GM03348 (cell line): Measurements from ENCODE around the gene EHBP1.
A peak's percentile ranks its signal among the peaks of the same experiment; 100 is the strongest.
"Not testable (repeated sequence)": the region's sequence is repeated elsewhere in the genome, so short reads cannot be mapped to it uniquely, and the experiment has no call there.

Source experiments
- DNase-seq: peaks from one replicate; pipeline ENCODE4 v3.0.0; 2012; ENCODE audit warnings: low spot score

EHBP1 gene

GRCh38 chr2:62736899-62737559, 31.5 kb downstream of the EHBP1 start:
- DNase-seq, result no peak

- no peak for DNase-seq
Observed at GRCh38 chr2:62738981-62739936, 33.7 kb downstream of the EHBP1 start.

DNA sequence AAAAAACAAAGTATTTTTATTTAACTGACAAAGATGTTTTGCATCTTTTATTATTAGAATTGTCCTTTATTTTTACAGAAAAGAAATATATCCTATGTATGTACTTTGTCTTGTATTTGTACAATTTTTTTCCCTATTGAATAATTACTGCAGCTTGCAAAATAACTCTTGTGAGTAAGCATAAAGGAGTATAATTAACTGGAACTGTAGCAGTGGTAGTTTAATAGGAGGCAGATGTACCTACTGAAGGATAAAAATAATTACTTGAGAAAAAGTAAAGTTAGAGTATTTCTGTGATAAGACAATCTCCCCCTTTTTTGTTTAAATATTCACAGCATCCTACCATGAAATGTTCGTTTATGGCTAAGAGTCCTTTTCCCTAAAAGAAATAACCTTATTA, 34.7 kb downstream of the EHBP1 start:
- no peak for DNase-seq

GRCh38 chr2:62741127-62741526, 35.6 kb downstream of the EHBP1 start:
- no peak for DNase-seq

- DNase-seq, result no peak
Observed at GRCh38 chr2:62741954-62742722, 36.6 kb downstream of the EHBP1 start.

DNA sequence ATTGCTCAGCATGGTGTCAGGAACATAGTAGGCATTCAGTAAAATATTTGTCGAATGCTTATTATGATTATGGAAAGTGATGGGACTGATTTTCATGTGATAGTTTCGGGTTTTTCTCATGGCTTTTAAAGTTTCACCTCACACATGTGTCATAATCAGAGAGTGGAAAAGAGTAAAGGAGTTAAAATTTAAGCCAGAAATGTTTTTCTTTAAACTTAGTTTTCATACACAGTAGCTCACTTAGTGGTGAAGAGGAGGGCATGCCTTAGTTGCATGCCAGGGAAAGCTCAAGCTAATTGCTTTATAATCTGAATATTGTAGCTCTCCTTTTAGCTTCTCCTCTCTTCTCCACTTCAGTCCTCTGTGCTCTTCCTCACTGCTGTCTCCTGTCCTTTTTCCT, 38.0 kb downstream of the EHBP1 start:
- no peak for DNase-seq

GRCh38 chr2:62744603-62745002, 39.1 kb downstream of the EHBP1 start:
- DNase-seq, result no peak

- no peak for DNase-seq
Observed at GRCh38 chr2:62745891-62746481, 40.5 kb downstream of the EHBP1 start.

- DNase-seq, result no peak
Observed at GRCh38 chr2:62747169-62747568, 41.7 kb downstream of the EHBP1 start.

DNA sequence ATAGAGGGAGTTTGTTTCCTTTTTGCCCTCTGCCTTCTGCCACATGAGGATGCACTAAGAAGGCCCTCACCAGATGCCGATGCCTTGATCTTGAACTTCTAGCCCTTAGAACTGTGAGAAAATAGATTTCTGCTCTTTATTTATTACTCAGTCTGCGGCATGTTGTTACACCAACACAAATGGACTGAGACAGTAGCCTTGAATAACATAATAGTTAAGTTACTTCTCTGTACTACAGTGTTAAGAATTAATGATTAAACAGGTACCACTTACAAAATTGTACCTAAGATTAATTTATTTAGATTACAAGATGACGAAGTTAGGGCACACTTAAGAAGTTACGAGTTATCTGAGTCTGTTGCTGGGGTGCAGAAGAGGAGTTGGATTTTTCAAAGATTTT, 42.4 kb downstream of the EHBP1 start:
- no peak for DNase-seq

DNA sequence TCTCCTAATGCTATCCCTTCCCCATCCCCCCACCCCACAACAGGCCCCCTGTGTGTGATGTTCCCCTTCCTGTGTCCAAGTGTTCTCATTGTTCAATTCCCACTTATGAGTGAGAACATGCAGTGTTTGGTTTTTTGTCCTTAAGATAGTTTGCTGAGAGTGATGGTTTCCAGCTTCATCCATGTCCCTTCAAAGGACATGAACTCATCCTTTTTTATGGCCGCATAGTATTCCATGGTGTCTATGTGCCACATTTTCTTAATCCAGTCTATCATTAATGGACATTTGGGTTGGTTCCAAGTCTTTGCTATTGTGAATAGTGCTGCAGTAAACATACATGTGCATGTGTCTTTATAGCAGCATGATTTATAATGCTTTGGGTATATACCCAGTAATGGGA, 43.6 kb downstream of the EHBP1 start:
- not testable (repeated sequence) for DNase-seq

GRCh38 chr2:62757029-62757428, 51.5 kb downstream of the EHBP1 start:
- no peak for DNase-seq

DNA sequence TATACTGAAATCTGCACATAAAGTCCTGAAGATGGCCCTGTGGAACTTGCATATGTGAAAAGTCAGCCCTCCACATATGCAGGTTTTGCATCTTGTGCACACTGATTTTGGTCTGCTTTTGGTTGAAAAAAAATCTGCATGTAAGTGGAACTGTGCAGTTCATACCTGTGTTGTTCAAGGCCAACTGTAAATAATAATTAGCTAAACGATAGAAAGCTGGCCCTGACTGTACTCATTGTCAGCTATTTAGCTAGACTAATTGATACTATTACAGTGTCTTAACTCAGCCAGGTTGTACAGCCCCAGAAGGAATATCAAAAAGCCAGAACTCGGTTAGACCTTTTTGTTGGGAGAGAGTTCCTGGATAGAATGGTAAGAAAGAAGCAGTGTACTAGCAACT, 54.5 kb downstream of the EHBP1 start:
- no peak for DNase-seq

DNA sequence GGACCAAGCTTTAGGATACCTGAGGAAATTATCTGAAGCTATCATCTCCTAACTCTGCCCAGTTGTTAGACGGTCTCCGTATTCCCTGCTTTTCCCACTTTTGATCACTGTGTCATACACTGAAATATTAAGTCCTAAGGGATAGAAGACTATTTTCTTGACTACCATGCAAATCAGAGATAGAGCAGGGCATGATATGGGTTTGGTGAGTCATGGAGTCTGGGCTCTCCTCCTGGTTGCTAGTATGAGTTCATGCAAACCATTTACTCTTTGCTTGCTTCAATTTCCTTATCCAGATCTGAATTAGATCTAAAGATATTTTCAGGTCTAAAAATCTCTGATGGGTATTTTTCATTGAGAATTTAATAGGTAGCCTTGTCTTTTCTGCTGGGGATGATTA, 55.0 kb downstream of the EHBP1 start:
- peak; percentile 33 for DNase-seq

- DNase-seq, result no peak
Observed at GRCh38 chr2:62765619-62766376, 60.3 kb downstream of the EHBP1 start.

- no peak for DNase-seq
Observed at GRCh38 chr2:62768615-62769014, 63.1 kb downstream of the EHBP1 start.

DNA sequence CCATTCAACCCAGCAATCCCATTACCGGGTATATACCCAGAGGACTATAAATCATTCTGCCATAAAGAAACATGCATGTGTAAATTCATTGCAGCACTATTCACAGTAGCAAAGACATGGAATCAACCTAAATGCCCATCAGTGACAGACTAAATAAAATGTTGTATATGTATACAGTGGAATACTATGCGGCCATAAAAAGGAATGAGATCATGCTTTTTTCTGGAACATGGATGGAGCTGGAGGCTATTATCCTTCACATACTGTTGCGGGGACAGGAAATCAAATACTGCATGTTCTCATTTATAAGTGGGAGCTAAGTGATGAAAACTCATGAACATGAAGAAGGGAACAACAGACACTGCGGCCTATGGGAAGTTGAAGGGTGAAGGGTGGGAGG, 65.1 kb downstream of the EHBP1 start:
- no peak for DNase-seq

GRCh38 chr2:62774555-62775366, 69.2 kb downstream of the EHBP1 start:
- DNase-seq, result peak; percentile 37

GRCh38 chr2:62775367-62775668, 69.8 kb downstream of the EHBP1 start:
- no peak for DNase-seq

DNA sequence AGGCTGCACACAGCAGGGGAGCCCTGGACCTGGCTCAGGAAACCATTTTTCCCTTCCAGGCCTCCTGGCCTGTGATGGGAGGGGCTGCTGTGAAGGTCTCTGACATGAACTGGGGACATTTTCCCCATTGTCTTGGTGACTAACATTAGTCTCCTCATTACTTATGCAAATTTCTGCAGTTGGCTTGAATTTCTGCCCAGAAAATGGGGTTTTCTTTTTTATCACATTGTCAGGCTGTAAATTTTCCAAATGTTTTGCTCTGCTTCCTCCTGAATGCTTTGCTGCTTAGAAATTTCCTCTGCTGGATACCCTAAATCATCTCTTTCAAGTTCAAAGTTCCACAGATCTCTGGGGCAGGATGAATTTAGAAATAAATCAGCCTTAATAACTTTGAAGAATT, 78.2 kb downstream of the EHBP1 start:
- no peak for DNase-seq

GRCh38 chr2:62784341-62784740, 78.8 kb downstream of the EHBP1 start:
- DNase-seq, result no peak
